OCI-LY1 (cell line): Measurements from ENCODE around the gene ARHGEF28.

ENCODE experiments used
- CTCF ChIP-seq: fragments of 200-600 bp; sonication (generic), shearing (Covaris generic); IDR thresholded peaks from 2 replicates; pipeline ENCODE4 v1.5.1; 2017; ENCODE audit warnings: mild to moderate bottlenecking, antibody characterized with exemption, low read length, moderate library complexity, mixed read lengths
- EZH2 ChIP-seq: fragments of 200-600 bp; sonication (generic), shearing (Covaris generic); IDR thresholded peaks from 2 replicates; pipeline ENCODE4 v1.8.0; 2017; ENCODE audit warnings: borderline replicate concordance, mixed run types, mild to moderate bottlenecking, antibody characterized with exemption, low read length, moderate library complexity, mixed read lengths

DNA sequence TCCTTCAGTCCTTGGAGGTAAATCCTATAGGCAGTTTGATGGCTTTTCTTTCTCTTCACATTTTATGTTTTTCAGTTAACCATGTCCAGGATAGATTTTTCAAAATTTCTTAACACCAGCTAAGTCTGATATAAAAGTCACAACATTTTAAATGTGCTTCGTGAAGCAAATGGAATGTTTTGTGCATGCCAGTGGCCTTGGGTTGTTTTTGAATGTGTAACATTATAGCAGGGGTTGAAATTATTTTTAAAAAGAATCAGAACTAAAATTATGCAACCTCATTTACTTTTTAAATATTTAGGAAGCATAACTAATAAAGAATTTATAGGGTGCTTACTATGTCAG is 201.1 kb downstream of the ARHGEF28 start:
- TF ChIP-seq CTCF (no peak), EZH2 (no peak)
